Mesenchymal stem cell (in vitro differentiated cells and primary cell): ENCODE data around the gene FABP1.

Experiments
- DNase-seq: peaks from one replicate; pipeline ENCODE4 v3.0.0-alpha.2; 2013
- H2AFZ ChIP-seq: one replicate; pipeline ENCODE4 v1.6.1; 2013; ENCODE audit warnings: low read depth, mild to moderate bottlenecking, control low read depth, inconsistent platforms, low read length, moderate library complexity
- H2AK5ac ChIP-seq: 2 replicates; pipeline ENCODE4 v1.6.1; 2013; ENCODE audit warnings: low read length, moderate library complexity, mild to moderate bottlenecking, inconsistent platforms; ENCODE audit not compliant: severe bottlenecking
- H2BK120ac ChIP-seq: one replicate; pipeline ENCODE4 v1.6.1; 2013; ENCODE audit warnings: low read depth, mild to moderate bottlenecking, inconsistent platforms, low read length, moderate library complexity
- H2BK12ac ChIP-seq, 2 experiments: one replicate each; pipeline ENCODE4 v1.6.1; 2013; ENCODE audit warnings: inconsistent platforms in 2 of 2, low read length in 2 of 2, mild to moderate bottlenecking in 2 of 2, moderate library complexity in 2 of 2, control low read depth in 1 of 2
- H2BK15ac ChIP-seq: one replicate; pipeline ENCODE4 v1.6.1; 2013; ENCODE audit warnings: mild to moderate bottlenecking, low read depth, inconsistent platforms; ENCODE audit not compliant: poor library complexity, severe bottlenecking
- H2BK5ac ChIP-seq: 2 replicates; pipeline ENCODE4 v1.6.1; 2013; ENCODE audit warnings: low read depth, mild to moderate bottlenecking, low read length, control low read depth, inconsistent platforms; ENCODE audit not compliant: poor library complexity, severe bottlenecking
- H3K14ac ChIP-seq, 2 experiments: one replicate each; pipeline ENCODE4 v1.6.1; 2013; ENCODE audit warnings: inconsistent platforms in 2 of 2, low read length in 2 of 2, control low read depth in 1 of 2, mild to moderate bottlenecking in 1 of 2, moderate library complexity in 1 of 2
- H3K18ac ChIP-seq, 2 experiments: one replicate each; pipeline ENCODE4 v1.6.1; 2013; ENCODE audit warnings: inconsistent platforms in 2 of 2, low read length in 2 of 2, control low read depth in 1 of 2, low read depth in 1 of 2, mild to moderate bottlenecking in 1 of 2
- H3K23ac ChIP-seq, 2 experiments: one replicate each; pipeline ENCODE4 v1.6.1; 2013; ENCODE audit warnings: inconsistent platforms in 2 of 2, low read length in 2 of 2, mild to moderate bottlenecking in 2 of 2, moderate library complexity in 2 of 2, control low read depth in 1 of 2
- H3K27ac ChIP-seq: 2 replicates; pipeline ENCODE4 v1.5.1; 2013; ENCODE audit warnings: mild to moderate bottlenecking, moderate library complexity, low read length, control low read depth, inconsistent platforms; ENCODE audit not compliant: poor library complexity, severe bottlenecking
- H3K27me3 ChIP-seq, 2 experiments: 2 replicates each; pipeline versions ENCODE4 v1.6.1 to v1.7.0; 2013; ENCODE audit warnings: low read length in 2 of 2, mild to moderate bottlenecking in 2 of 2, moderate library complexity in 2 of 2, control low read depth in 1 of 2, inconsistent platforms in 1 of 2; ENCODE audit not compliant: control insufficient read depth in 1 of 2, insufficient read depth in 1 of 2
- H3K36me3 ChIP-seq, 2 experiments: 2 replicates each; pipeline versions ENCODE4 v1.6.1 to v1.7.0; 2013; ENCODE audit warnings: low read length in 2 of 2, control low read depth in 1 of 2, inconsistent platforms in 1 of 2, low read depth in 1 of 2, mild to moderate bottlenecking in 1 of 2; ENCODE audit not compliant: insufficient read depth in 2 of 2, control insufficient read depth in 1 of 2
- H3K4ac ChIP-seq, 2 experiments: one replicate each; pipeline ENCODE4 v1.6.1; 2013; ENCODE audit warnings: inconsistent platforms in 2 of 2, low read length in 2 of 2, mild to moderate bottlenecking in 2 of 2, moderate library complexity in 2 of 2, control low read depth in 1 of 2, low read depth in 1 of 2
- H3K4me1 ChIP-seq: 2 replicates; pipeline ENCODE4 v1.6.1; 2013; ENCODE audit warnings: low read depth, low read length, control low read depth; ENCODE audit not compliant: control insufficient read depth, insufficient read depth
- H3K4me2 ChIP-seq: 2 replicates; pipeline ENCODE4 v1.6.1; 2013; ENCODE audit warnings: low read length, mild to moderate bottlenecking, inconsistent platforms; ENCODE audit not compliant: poor library complexity, severe bottlenecking
- H3K4me3 ChIP-seq, 2 experiments: 2 replicates each; pipeline versions ENCODE4 v1.5.1 to v1.7.0; 2013; ENCODE audit warnings: low read length in 2 of 2, mild to moderate bottlenecking in 2 of 2, control low read depth in 1 of 2, low read depth in 1 of 2; ENCODE audit not compliant: insufficient read depth in 1 of 2
- H3K79me1 ChIP-seq: replicated peaks from 2 replicates; pipeline ENCODE4 v1.6.1; 2013; ENCODE audit warnings: mild to moderate bottlenecking, control low read depth, low read length, inconsistent platforms; ENCODE audit not compliant: poor library complexity, severe bottlenecking
- H3K9ac ChIP-seq: 2 replicates; pipeline ENCODE4 v1.7.0; 2013; ENCODE audit warnings: mild to moderate bottlenecking, low read length, moderate library complexity
- H3K9me3 ChIP-seq: 2 replicates; pipeline ENCODE4 v1.7.0; 2013; ENCODE audit warnings: mild to moderate bottlenecking, low read length; ENCODE audit not compliant: control insufficient read depth
- H4K8ac ChIP-seq: one replicate; pipeline ENCODE4 v1.6.1; 2013; ENCODE audit warnings: inconsistent platforms, mild to moderate bottlenecking, low read length, moderate library complexity
- H4K91ac ChIP-seq: one replicate; pipeline ENCODE4 v1.6.1; 2013; ENCODE audit warnings: mild to moderate bottlenecking, low read length, inconsistent platforms
- WGBS: methylation state at CpG from one replicate; pipeline ENCODE4 v1.1.7; 2013; ENCODE audit warnings: mixed read lengths; 5-methylcytosine and 5-hydroxymethylcytosine counted together

Gene FABP1

GRCh38 chr2:88121678-88122077 is 6.2 kb downstream of the FABP1 start:
- Histone ChIP-seq H3K23ac (no peak overlapping the region), H2AK5ac (no peak overlapping the region), H4K91ac (no peak overlapping the region), H2BK15ac (no peak overlapping the region), H3K36me3 (no peaks in the 10 kb centered on the region), H3K14ac (no peak overlapping the region), H3K4me1 (no peaks in the 10 kb centered on the region), H2BK120ac (no peak overlapping the region), H3K27me3 (peaks cover 8 to 64% of the 10 kb centered on the region in 2 experiments), H2BK12ac (no peak overlapping the region), H3K4me3 (no peak overlapping the region), H3K4ac (no peak overlapping the region), H3K4me2 (no peak overlapping the region), H3K18ac (no peak overlapping the region), H2AFZ (no peak overlapping the region), H3K9ac (no peak overlapping the region), H3K79me1 (no peaks in the 10 kb centered on the region), H3K9me3 (no peaks in the 10 kb centered on the region), H3K27ac (no peak overlapping the region), H4K8ac (no peak overlapping the region), H2BK5ac (no peak overlapping the region)
- DNase-seq, result no peak
- WGBS, result 88% methylated on average over 4 of the region's 4 CpGs

- Histone ChIP-seq H2BK5ac (no peak overlapping the region), H3K23ac (no peak overlapping the region), H3K79me1 (no peaks in the 10 kb centered on the region), H2AK5ac (no peak overlapping the region), H3K9me3 (no peaks in the 10 kb centered on the region), H3K18ac (no peak overlapping the region), H3K27ac (no peak overlapping the region), H3K9ac (no peak overlapping the region), H3K4ac (no peak overlapping the region), H3K14ac (no peak overlapping the region), H3K4me2 (no peak overlapping the region), H3K4me3 (no peak overlapping the region), H4K91ac (no peak overlapping the region), H2BK15ac (no peak overlapping the region), H4K8ac (no peak overlapping the region), H3K36me3 (no peaks in the 10 kb centered on the region), H2BK120ac (no peak overlapping the region), H3K27me3 (peaks cover 5 to 56% of the 10 kb centered on the region in 2 experiments), H2BK12ac (no peak overlapping the region), H2AFZ (no peak overlapping the region), H3K4me1 (no peaks in the 10 kb centered on the region)
- 79% methylated on average over 4 of the region's 4 CpGs for WGBS
- DNase-seq, result no peak
Observed at GRCh38 chr2:88117973-88118372, 9.9 kb downstream of the FABP1 start.

GRCh38 chr2:88116669-88117432 is 11.0 kb downstream of the FABP1 start:
- Histone ChIP-seq H2BK5ac (no peak overlapping the region), H4K8ac (no peak overlapping the region), H3K4me1 (no peaks in the 10 kb centered on the region), H3K4ac (no peak overlapping the region), H2BK120ac (no peak overlapping the region), H2AFZ (no peak overlapping the region), H2BK15ac (no peak overlapping the region), H2BK12ac (no peak overlapping the region), H3K9ac (no peak overlapping the region), H3K14ac (no peak overlapping the region), H2AK5ac (no peak overlapping the region), H3K4me2 (no peak overlapping the region), H3K18ac (no peak overlapping the region), H3K23ac (no peak overlapping the region), H3K27ac (no peak overlapping the region), H4K91ac (no peak overlapping the region), H3K36me3 (no peaks in the 10 kb centered on the region), H3K27me3 (peaks cover 5 to 58% of the 10 kb centered on the region in 2 experiments), H3K79me1 (no peaks in the 10 kb centered on the region), H3K9me3 (no peaks in the 10 kb centered on the region), H3K4me3 (no peak overlapping the region)
- no peak for DNase-seq
- 93% methylated on average over 18 of the region's 18 CpGs for WGBS

GRCh38 chr2:88115825-88116518 is 11.9 kb downstream of the FABP1 start:
- Histone ChIP-seq H3K23ac (no peak overlapping the region), H2BK120ac (no peak overlapping the region), H3K9ac (no peak overlapping the region), H3K4me1 (no peaks in the 10 kb centered on the region), H3K14ac (no peak overlapping the region), H2BK15ac (no peak overlapping the region), H3K79me1 (no peaks in the 10 kb centered on the region), H2AK5ac (no peak overlapping the region), H3K4me3 (no peak overlapping the region), H3K4ac (no peak overlapping the region), H4K8ac (no peak overlapping the region), H4K91ac (no peak overlapping the region), H3K27ac (no peak overlapping the region), H3K27me3 (peaks cover 5 to 55% of the 10 kb centered on the region in 2 experiments), H3K18ac (no peak overlapping the region), H2BK5ac (no peak overlapping the region), H2AFZ (no peak overlapping the region), H3K4me2 (no peak overlapping the region), H3K9me3 (no peaks in the 10 kb centered on the region), H2BK12ac (no peak overlapping the region), H3K36me3 (no peaks in the 10 kb centered on the region)
- WGBS, result 91% methylated on average over 10 of the region's 10 CpGs
- DNase-seq, result no peak
